ENCODE data around the gene COL24A1. TPM values are rescaled to one million over a fixed set of nuclear protein-coding genes. Genes with fewer than 3 reads are reported as not detected.

Gene COL24A1
- total RNA-seq, 1 donor from 2014 or later = under 0.01 TPM

DNA sequence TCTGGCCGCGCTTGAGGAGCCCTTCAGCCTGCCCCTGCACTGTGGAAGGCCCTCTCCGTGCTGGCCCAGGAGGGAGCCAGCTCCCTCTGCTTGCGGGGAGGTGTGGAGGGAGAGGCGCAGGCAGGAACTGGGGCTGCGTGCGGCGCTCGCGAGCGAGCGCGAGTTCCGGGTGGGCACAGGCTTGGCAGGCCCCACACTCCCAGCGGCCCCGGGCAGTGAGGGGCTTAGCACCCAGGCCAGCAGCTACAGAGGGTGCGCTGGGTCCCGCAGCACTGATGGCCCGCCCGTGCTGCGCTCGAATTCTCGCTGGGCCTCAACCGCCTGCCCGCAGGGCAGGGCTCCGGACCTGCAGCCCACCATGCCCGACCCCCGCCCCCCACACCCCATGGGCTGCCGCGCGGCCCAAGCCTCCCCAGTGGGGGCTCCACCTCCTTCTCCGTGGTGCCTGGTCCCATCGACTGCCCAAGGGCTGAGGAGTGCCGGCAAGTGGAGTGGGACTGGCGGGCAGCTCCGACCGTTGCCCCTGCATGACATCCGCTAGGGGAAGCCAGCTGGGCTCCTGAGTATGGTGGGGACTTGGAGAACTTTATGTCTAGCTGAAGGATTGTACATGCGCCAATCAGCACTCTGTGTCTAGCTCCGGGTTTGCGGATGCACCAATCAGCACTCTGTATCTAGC lies 46.0 kb downstream of the COL24A1 start:
- no peaks in the 10 kb centered on the region for H3K27me3 ChIP-seq (ENCODE audit: control insufficient read depth, insufficient read depth, low read length)
- no peak for FAIRE-seq
- TF ChIP-seq, protein P1, sequence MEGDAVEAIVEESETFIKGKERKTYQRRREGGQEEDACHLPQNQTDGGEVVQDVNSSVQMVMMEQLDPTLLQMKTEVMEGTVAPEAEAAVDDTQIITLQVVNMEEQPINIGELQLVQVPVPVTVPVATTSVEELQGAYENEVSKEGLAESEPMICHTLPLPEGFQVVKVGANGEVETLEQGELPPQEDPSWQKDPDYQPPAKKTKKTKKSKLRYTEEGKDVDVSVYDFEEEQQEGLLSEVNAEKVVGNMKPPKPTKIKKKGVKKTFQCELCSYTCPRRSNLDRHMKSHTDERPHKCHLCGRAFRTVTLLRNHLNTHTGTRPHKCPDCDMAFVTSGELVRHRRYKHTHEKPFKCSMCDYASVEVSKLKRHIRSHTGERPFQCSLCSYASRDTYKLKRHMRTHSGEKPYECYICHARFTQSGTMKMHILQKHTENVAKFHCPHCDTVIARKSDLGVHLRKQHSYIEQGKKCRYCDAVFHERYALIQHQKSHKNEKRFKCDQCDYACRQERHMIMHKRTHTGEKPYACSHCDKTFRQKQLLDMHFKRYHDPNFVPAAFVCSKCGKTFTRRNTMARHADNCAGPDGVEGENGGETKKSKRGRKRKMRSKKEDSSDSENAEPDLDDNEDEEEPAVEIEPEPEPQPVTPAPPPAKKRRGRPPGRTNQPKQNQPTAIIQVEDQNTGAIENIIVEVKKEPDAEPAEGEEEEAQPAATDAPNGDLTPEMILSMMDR (IDR thresholded peaks at IDR 0.05; ENCODE audit: insufficient read depth, low read length, severe bottlenecking) = no peak

DNA sequence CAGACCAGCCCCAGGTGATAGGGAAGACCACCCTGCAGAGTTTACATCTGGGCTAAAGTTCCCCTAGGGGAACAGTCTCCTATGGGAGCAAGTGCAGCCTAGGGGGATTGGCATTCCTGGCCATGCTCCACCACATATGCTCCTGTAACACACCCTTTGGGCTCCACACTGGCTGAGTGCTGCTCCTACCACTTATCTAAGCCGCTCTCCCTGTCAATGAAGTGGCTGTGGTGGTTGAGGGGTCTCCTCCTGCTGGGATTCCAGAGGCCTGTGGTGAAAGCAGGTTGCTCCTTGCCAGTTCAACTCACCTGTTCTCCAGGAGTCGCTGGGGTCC lies 51.1 kb downstream of the COL24A1 start:
- H3K4me3 ChIP-seq (ENCODE audit: low read depth, low read length) = no peak overlapping the region
- FAIRE-seq (no peak), DNase-seq (ENCODE audit: low read depth) (no peak)
- peaks cover 2% of the 10 kb centered on the region for H3K27me3 ChIP-seq (ENCODE audit: control insufficient read depth, insufficient read depth, low read length)
- H3K36me3 ChIP-seq (ENCODE audit: control insufficient read depth, insufficient read depth, low read length) = no peaks in the 10 kb centered on the region
- TF ChIP-seq, protein P1 (IDR thresholded peaks at IDR 0.05; ENCODE audit: insufficient read depth, low read length, severe bottlenecking) = no peak

More for the DNA sequence above, 46.0 kb downstream of the COL24A1 start:
- Histone ChIP-seq H3K36me3 (ENCODE audit: control insufficient read depth, insufficient read depth, low read length) (no peaks in the 10 kb centered on the region), H3K4me3 (ENCODE audit: low read depth, low read length) (no peak overlapping the region)
- DNase-seq (ENCODE audit: low read depth) = no peak

DNA sequence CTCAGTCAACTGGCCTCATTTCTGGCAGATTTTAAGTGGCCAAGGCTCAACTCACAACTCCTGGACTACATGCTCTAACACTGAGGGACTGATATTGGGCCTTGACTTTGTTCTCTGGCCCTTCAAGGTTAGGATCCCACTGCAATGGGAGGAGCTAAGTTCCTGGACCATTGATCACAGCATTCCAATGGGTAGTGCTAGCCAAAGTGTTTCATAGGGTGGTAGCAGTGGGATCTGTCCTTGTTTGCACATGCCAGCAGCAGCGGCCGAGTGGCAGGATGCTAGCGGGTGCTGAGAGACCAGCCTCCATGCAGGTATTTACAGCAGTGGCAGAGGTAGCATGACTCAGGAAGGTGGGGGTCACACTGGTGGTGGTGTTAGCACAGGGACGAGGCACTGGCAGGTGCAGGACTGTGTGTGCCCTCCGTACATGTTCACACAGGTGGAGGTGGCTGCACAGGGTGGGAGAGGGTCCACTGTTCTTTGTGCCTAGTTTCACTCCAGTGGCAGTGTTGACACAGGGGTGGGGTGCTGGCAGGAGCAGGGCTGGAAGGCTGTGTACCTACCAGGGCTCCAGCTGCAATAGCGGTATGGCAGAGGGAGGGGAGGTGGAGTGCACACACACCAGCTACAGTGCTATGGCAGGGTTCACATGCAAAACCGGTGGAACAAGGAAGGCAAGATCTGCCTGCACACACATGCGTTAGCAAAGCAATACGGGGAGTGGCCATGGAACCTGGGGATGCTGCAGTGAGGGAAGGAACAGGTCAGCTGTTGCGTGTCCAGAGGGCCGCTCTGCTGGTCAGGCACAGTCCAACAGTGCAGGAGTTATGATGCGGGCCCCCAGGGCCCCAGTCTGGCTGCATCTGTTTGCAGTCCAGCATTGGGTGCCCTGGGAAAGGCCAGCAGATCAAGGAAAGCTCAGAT lies 51.7 kb downstream of the COL24A1 start:
- peak; percentile 66 for DNase-seq (ENCODE audit: low read depth)
- peaks cover 2% of the 10 kb centered on the region for H3K27me3 ChIP-seq (ENCODE audit: control insufficient read depth, insufficient read depth, low read length)
- TF ChIP-seq, protein P1 (IDR thresholded peaks at IDR 0.05; ENCODE audit: insufficient read depth, low read length, severe bottlenecking) = peak; percentile 0

DNA sequence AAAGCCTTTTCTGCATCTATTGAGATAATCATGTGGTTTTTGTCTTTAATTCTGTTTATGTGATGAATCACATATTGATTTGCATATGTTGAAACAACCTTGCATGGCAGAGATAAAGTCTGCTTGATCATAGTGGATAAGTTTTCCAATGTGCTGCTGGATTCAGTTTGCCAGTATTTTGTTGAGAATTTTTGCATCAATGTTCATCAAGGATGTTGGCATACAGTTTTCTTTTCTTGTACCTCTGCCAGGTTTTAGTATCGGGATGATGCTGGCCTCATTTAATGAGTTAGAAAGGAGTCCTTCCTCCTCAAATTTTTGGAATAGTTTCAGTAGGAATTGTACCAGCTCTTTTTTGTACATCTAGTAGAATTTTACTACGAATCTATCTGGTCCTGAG lies 55.0 kb downstream of the COL24A1 start:
- TF ChIP-seq, protein P1 (IDR thresholded peaks at IDR 0.05; ENCODE audit: insufficient read depth, low read length, severe bottlenecking) = no peak
- H3K36me3 ChIP-seq (ENCODE audit: control insufficient read depth, insufficient read depth, low read length) = no peaks in the 10 kb centered on the region
- peaks cover 2% of the 10 kb centered on the region for H3K27me3 ChIP-seq (ENCODE audit: control insufficient read depth, insufficient read depth, low read length)
- DNase-seq (ENCODE audit: low read depth) (no peak), FAIRE-seq (no peak)
- no peak overlapping the region for H3K4me3 ChIP-seq (ENCODE audit: low read depth, low read length)

More for the DNA sequence above, 51.7 kb downstream of the COL24A1 start:
- Histone ChIP-seq H3K36me3 (ENCODE audit: control insufficient read depth, insufficient read depth, low read length) (no peaks in the 10 kb centered on the region), H3K4me3 (ENCODE audit: low read depth, low read length) (no peak overlapping the region)
- FAIRE-seq = peak; percentile 50

DNA sequence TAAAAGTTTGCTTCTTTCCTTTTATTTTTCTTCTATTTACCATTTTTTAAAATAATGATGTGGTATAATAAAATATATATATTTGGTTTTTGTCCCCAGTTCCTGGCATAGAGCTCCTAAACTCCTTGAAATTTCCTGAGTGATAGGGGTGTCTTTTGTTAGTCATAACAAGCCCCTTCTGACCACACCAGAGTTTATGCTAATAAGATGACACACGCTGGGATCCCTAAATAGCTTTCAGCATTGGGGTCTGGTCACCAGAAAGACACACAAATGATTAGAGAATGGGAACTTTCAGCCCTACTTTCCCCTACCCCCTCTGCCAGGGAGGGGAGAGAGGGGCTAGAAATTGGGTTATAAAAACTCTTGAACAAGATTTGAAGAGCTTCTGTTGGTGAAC lies 56.2 kb downstream of the COL24A1 start:
- DNase-seq (ENCODE audit: low read depth) (no peak), FAIRE-seq (no peak)
- TF ChIP-seq, protein P1 (IDR thresholded peaks at IDR 0.05; ENCODE audit: insufficient read depth, low read length, severe bottlenecking) = no peak
- H3K27me3 ChIP-seq (ENCODE audit: control insufficient read depth, insufficient read depth, low read length) = peaks cover 2% of the 10 kb centered on the region
- no peak overlapping the region for H3K4me3 ChIP-seq (ENCODE audit: low read depth, low read length)
- H3K36me3 ChIP-seq (ENCODE audit: control insufficient read depth, insufficient read depth, low read length) = no peaks in the 10 kb centered on the region

All from bronchial epithelial cell (primary cell).